ENCODE data around the gene USP37. TPM values are rescaled to one million over a fixed set of nuclear protein-coding genes. Genes with fewer than 3 reads are reported as not detected.
A peak's percentile ranks its signal among the peaks of the same experiment; 100 is the strongest.

Gene USP37
- total and polyA plus RNA-seq, 2 of the 13 experiments (the other 11 are each of a cell fraction or from before 2014, with no cell fraction given): 6.5 to 30.6 TPM

DNA sequence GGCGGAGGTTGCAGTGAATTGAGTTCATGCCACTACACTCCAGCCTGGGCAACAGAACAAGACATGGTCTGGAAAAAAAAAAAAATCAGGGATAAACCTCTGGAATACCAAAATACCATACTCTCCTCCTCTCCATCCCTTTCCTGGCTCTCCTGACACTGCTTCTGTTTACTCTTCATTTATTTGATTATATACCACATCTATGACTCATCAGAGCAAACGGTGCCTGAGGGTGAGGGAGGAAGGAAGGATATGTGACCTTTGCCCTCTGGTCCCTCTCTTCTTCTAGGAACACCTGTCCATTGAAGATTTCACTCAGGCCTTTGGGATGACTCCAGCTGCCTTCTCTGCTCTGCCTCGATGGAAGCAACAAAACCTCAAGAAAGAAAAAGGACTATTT lies 119.2 kb downstream of the USP37 start:
- Histone ChIP-seq H3K4me1 (ENCODE audit: insufficient read depth, low read length) (peaks cover 64% of the 10 kb centered on the region), H4K20me1 (ENCODE audit: insufficient read depth, low read length) (no peaks in the 10 kb centered on the region), H3K4me2 (ENCODE audit: low read depth, low read length) (no peak overlapping the region), H3K79me2 (ENCODE audit: insufficient read depth, low read length) (no peaks in the 10 kb centered on the region), H2AFZ (ENCODE audit: low read length) (no peak overlapping the region), H3K4me3 (replicated peaks in 1 of 3; ENCODE audit: insufficient read depth in 1 of 3, low read depth in 2 of 3, low read length in 3 of 3) (no peak overlapping the region), H3K9me3 (ENCODE audit: low read length) (no peaks in the 10 kb centered on the region), H3K36me3 (replicated peaks in 1 of 2; ENCODE audit: control insufficient read depth in 1 of 2, insufficient read depth in 2 of 2, low read length in 2 of 2) (peaks cover 13 to 54% of the 10 kb centered on the region in 2 experiments), H3K9ac (ENCODE audit: insufficient read depth, low read depth, low read length) (no peak overlapping the region), H3K27me3 (ENCODE audit: control insufficient read depth in 1 of 2, insufficient read depth in 2 of 2, low read length in 2 of 2) (no peaks in the 10 kb centered on the region), H3K27ac (ENCODE audit: extremely low read length, insufficient read depth, low read length) (no peak overlapping the region)
- CTCF ChIA-PET (ENCODE audit: low intra/inter-chr PET ratio, low total read pairs): no interaction called here
- POLR2A ChIA-PET: interaction anchor here (0.7 to 1.2 kb wide), 2 partner anchors 30 to 119 kb away, joined by 3 read pairs; partner anchors contain the start of genes USP37 and VIL1
- intact Hi-C loops (cut with micrococcal nuclease; ENCODE audit: unreplicated experiment): no loop called here
- BruUV-seq (replicated peaks): no TSS peak
- in situ Hi-C loops (cut with HindIII; ENCODE audit: extremely low pct_ligation_motif_present, low pct_unique_long_range_greater_than_20kb): no loop called here
- peak; percentile 29 for ATAC-seq
- 53% methylated on average over 3 of the region's 3 CpGs for WGBS (ENCODE audit: low lambda C conversion rate)
- FAIRE-seq: no peak
- DNase-seq (ENCODE audit: low spot score): peak; percentile 86
- no peak for TF ChIP-seq ZNF615 (CRISPR knock-in tag; IDR thresholded peaks at IDR 0.05; ENCODE audit: borderline replicate concordance)
- no peak; the same call in 1 of the 2 replicates for TF ChIP-seq ARNTL (CRISPR knock-in tag; IDR thresholded peaks at IDR 0.05)
- TF ChIP-seq ZNF660 (CRISPR knock-in tag; IDR thresholded peaks at IDR 0.05; ENCODE audit: borderline replicate concordance, low read depth): no peak
- TF ChIP-seq RXRB (CRISPR knock-in tag; IDR thresholded peaks at IDR 0.05; ENCODE audit: borderline replicate concordance): peak; percentile 85
- TF ChIP-seq ZNF556 (CRISPR knock-in tag; IDR thresholded peaks at IDR 0.05; ENCODE audit: borderline replicate concordance): no peak
- TF ChIP-seq, protein P1, sequence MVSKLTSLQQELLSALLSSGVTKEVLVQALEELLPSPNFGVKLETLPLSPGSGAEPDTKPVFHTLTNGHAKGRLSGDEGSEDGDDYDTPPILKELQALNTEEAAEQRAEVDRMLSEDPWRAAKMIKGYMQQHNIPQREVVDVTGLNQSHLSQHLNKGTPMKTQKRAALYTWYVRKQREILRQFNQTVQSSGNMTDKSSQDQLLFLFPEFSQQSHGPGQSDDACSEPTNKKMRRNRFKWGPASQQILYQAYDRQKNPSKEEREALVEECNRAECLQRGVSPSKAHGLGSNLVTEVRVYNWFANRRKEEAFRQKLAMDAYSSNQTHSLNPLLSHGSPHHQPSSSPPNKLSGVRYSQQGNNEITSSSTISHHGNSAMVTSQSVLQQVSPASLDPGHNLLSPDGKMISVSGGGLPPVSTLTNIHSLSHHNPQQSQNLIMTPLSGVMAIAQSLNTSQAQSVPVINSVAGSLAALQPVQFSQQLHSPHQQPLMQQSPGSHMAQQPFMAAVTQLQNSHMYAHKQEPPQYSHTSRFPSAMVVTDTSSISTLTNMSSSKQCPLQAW (CRISPR knock-in tag; IDR thresholded peaks at IDR 0.05): peak; percentile 63; the same call in 1 of the 2 replicates
- peak; percentile 73; the same call in 1 of the 2 replicates for TF ChIP-seq SOX5 (CRISPR knock-in tag; IDR thresholded peaks at IDR 0.05; ENCODE audit: borderline replicate concordance)
- TF ChIP-seq, protein P2, sequence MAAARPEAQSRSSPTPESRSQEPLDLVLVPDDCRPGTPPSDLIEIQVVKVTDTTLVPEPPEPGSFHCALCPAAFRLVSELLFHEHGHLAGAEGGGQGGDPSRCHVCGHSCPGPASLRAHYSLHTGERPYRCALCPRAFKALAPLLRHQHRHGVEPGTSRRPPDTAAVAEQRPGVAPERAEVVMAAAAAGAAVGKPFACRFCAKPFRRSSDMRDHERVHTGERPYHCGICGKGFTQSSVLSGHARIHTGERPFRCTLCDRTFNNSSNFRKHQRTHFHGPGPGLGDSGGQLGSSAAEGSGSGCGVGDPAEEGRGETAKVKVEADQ (CRISPR knock-in tag; IDR thresholded peaks at IDR 0.05; ENCODE audit: borderline replicate concordance): no peak
- no peak for TF ChIP-seq ZNF253 (CRISPR knock-in tag; IDR thresholded peaks at IDR 0.05; ENCODE audit: borderline replicate concordance)
- peak; percentile 93 for TF ChIP-seq RCOR2 (CRISPR knock-in tag; IDR thresholded peaks at IDR 0.05)
- TF ChIP-seq ZNF510 (CRISPR knock-in tag; IDR thresholded peaks at IDR 0.05; ENCODE audit: low read depth): 0 out of 2 replicates have a peak, but pooled peaks have one; percentile 28
- TF ChIP-seq ZNF33B (CRISPR knock-in tag; IDR thresholded peaks at IDR 0.05): no peak
- TF ChIP-seq, protein P3, sequence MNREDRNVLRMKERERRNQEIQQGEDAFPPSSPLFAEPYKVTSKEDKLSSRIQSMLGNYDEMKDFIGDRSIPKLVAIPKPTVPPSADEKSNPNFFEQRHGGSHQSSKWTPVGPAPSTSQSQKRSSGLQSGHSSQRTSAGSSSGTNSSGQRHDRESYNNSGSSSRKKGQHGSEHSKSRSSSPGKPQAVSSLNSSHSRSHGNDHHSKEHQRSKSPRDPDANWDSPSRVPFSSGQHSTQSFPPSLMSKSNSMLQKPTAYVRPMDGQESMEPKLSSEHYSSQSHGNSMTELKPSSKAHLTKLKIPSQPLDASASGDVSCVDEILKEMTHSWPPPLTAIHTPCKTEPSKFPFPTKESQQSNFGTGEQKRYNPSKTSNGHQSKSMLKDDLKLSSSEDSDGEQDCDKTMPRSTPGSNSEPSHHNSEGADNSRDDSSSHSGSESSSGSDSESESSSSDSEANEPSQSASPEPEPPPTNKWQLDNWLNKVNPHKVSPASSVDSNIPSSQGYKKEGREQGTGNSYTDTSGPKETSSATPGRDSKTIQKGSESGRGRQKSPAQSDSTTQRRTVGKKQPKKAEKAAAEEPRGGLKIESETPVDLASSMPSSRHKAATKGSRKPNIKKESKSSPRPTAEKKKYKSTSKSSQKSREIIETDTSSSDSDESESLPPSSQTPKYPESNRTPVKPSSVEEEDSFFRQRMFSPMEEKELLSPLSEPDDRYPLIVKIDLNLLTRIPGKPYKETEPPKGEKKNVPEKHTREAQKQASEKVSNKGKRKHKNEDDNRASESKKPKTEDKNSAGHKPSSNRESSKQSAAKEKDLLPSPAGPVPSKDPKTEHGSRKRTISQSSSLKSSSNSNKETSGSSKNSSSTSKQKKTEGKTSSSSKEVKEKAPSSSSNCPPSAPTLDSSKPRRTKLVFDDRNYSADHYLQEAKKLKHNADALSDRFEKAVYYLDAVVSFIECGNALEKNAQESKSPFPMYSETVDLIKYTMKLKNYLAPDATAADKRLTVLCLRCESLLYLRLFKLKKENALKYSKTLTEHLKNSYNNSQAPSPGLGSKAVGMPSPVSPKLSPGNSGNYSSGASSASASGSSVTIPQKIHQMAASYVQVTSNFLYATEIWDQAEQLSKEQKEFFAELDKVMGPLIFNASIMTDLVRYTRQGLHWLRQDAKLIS (CRISPR knock-in tag; IDR thresholded peaks at IDR 0.05): no peak
- no peak for TF ChIP-seq HMG20B (CRISPR knock-in tag; conservative IDR thresholded peaks at IDR 0.05)
- TF ChIP-seq JUNB (CRISPR knock-in tag; IDR thresholded peaks at IDR 0.05; ENCODE audit: borderline replicate concordance): peak; percentile 95; the same call in 1 of the 2 replicates
- TF ChIP-seq MIER2 (CRISPR knock-in tag; IDR thresholded peaks at IDR 0.05): no peak

All from HepG2 (cell line).